ENCODE results near the gene MICB.

DNA sequence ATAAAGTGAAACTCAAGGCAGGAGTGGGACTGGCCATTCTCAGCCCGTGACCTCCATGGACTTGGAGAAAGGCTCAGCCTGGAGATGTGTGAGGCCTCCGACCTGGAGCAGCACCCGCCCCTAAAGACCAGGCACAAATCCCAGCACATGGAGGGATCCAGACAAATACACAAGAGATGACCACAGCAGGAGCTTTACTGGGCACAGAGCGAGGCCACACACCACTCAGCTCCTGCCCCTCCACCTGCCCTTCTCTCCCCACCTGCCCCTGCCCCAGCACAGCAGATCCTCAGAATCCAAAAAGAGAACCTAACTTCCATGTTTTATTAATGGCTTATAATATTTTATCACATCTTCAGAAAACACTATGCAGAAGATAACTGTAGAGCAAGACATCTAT, 20.4 kb upstream of the MICB start:
- TF ChIP-seq, protein P1, sequence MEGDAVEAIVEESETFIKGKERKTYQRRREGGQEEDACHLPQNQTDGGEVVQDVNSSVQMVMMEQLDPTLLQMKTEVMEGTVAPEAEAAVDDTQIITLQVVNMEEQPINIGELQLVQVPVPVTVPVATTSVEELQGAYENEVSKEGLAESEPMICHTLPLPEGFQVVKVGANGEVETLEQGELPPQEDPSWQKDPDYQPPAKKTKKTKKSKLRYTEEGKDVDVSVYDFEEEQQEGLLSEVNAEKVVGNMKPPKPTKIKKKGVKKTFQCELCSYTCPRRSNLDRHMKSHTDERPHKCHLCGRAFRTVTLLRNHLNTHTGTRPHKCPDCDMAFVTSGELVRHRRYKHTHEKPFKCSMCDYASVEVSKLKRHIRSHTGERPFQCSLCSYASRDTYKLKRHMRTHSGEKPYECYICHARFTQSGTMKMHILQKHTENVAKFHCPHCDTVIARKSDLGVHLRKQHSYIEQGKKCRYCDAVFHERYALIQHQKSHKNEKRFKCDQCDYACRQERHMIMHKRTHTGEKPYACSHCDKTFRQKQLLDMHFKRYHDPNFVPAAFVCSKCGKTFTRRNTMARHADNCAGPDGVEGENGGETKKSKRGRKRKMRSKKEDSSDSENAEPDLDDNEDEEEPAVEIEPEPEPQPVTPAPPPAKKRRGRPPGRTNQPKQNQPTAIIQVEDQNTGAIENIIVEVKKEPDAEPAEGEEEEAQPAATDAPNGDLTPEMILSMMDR (IDR thresholded peaks at IDR 0.05), result no peak
- no peak for TF ChIP-seq POLR2A (IDR thresholded peaks at IDR 0.05)
- TF ChIP-seq EP300 (IDR thresholded peaks at IDR 0.05), result no peak
